ENCODE measurements around the gene MAX.
"Not testable (repeated sequence)": the region's sequence is repeated elsewhere in the genome, so short reads cannot be mapped to it uniquely, and the experiment has no call there.

Gene MAX

DNA sequence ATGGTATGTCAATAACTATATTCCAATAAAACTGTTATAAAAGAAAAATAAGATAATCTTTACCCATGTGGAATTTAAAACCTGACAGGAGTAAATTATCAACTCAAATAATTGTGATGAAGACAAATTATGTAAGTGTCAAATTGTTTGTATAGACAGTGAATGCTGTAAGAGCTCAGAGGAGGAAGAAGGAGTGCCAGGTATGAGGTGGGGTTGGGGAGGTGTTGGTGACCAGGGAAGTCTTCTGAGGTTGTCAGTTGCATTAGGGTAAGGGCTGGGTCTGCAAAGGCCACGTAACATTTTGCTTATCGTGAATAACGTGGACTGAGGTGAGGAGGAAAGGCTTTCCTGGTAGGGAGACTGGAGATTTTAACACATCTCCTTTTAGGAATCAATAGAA, 2.5 kb upstream of the MAX start:
- no peak for DNase-seq (ENCODE audit: low spot score)

DNA sequence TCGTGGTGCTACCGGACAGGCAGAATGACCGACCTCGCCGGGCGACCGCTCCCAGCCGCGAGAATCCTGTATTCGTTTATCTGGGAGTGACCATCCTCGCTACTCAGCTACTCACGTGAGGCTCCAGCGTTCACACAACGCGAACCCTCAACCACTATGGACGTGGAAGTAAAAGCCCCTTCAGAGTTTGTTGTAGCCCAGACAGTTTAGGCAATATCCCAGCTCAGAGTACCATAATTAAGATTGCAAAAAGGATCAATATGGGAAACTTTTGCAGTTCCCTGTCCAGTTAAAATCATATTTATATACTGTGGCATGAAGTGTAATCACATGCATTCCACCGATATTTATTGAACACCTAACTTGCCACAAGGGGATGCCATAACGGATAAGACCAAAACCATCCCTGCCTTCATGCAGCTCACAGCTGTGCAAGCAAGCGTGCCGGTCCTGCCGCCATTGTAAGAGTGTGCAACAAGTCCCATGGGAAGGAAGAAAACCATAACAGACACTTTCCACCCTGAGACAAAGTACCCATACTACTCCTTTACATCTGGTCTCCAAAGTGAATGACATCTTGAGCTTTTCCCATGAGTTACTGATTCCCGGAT, 938 bp upstream of the MAX start:
- no peak for DNase-seq (ENCODE audit: low spot score)

DNA sequence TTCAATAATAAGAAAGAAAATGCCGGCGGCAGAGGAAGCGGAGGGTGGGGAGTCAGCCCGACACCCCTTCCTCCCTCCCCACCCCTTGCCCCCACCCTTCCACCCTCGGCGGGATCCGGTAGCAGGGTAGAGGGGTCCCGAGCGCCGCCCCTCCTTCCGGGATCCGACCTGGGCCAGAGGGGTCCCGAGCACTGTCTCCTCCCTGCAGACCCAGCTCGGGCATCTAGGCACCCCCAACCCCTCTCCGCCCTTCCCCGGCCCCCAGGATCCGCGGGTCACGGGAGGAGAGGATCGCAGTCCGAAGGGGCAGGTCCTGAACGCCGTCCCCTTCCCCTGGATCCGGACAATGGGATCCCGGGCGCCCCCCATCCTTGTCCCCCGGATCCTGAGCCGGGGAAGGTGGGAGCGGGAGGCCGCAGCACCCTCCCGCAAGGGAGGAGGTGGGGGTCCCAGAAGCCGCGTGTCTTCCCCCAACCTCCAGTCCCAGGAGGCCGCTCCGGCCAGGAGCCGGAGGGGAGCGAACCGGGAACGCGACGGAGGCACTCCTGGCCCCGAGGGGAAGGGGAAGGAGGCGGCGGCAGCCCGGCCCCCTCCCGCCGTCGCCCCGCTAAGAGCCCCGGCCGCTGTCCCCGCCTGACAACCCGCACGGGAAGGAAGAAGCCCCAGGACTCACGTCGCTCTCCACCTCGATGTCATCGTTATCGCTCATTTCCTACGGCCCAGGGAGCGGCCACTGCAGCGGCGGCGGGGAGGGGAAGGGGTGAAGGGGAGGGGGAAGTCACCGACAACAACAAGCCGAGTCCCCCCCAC, 481 bp downstream of the MAX start:
- DNase-seq (ENCODE audit: low spot score), result no peak

DNA sequence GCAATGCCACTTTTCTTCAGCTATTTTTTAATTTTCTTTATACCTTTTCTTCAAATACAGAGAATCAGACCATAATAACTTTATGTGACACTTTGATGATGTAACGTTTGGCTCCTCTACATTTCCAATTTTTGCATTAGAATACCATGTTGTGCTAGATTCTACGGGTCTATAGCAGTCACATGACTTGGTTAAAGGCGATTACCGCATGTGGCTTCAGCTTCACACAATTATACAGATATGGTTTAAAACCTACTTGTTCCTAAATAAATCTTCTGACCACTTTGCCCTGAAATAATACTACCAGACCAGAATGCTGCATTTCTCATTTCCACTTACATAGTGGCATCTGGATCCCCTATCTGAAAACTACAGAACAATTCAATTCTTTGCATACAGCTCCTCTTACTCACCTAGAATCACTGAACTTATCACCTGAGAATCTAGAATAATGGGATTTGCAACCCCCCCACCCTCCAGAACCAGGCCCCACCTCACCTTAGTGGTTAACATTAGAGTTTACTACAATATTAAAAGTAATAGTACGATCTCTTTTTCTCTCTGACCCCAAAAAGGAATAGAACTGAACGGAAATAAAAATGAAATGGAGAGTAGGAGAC, 1.3 kb downstream of the MAX start:
- DNase-seq (ENCODE audit: low spot score), result no peak

DNA sequence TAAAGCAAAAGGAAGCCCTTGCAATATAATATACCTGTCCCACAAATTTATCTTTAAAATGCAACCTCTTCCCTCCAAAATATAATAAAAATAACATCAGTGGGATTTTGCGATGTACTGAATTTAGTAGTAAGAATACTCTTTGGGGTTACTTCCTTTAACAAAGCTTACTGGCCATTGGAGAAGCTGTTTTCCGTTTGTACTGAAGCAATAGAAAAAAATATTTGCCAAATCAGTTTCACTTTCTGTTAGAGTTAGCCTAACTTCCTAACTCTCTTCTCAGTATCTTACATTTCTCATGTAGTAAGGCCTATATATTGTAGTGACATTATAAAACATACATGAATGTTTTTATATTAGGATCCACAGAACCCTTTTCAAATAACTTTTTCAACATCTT, 3.7 kb downstream of the MAX start:
- DNase-seq (ENCODE audit: low spot score), result peak; percentile 57

DNA sequence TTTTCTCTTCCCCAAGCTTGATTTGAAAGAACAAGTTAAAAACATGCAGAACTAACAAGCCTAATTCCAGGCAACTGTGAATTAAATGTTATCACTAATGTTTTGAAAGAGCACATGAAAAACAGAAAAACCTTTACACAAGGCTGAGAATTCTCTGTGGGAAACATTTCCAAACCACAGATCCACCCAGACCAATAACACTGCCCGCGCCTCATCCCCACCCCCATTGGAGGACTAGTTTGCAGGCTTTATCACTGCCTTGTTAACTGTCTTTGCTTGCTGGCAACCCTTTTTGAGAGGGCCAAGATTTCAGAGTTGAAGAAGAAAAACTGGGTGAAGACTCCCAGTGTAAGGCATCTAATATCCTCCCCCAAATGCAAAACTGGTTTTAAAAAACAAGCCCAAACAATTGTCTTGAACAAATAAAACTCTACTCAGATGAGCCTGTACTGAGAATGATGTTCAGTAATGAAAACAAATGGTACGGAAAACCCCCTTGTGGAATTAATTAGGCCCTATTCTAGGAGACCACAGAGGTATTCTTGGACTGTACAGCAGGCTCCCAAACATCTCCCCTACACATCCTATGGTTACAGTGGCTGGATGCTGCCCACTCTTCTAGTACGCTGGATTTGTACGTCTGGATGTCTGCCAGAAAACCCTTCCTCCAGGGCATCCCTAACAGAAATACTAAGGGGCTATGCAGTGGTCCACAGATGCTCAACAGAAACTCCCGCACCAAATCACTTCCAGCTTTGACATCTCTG, 5.8 kb downstream of the MAX start:
- no peak for DNase-seq (ENCODE audit: low spot score)

DNA sequence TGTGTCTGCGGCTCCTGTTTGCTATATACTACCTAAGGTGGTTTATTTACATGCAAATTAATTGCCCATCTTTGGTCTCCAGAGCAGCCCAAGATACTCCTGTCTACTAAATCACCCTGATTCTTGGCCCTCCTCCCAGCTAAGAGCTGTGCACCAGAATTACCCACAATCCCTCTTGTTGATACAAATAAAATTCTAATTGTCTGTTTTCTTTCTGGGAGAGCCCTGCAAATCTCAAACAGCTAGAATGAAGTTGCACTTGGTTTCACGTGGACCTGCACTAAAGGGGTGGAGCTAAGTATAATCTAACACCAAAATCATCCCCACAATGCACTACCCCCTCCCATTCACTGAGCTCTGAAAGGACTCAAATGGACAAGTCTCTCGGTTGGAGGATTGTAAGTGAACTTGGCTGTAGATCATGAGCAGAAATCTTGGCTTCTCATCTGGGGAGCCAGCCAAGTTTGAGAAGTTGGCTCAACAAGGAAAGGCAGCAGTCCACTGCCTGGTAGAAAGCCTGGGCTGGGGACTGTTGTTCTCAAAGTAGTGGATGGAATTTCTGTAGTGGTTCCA, 6.6 kb downstream of the MAX start:
- DNase-seq (ENCODE audit: low spot score), result peak; percentile 87

DNA sequence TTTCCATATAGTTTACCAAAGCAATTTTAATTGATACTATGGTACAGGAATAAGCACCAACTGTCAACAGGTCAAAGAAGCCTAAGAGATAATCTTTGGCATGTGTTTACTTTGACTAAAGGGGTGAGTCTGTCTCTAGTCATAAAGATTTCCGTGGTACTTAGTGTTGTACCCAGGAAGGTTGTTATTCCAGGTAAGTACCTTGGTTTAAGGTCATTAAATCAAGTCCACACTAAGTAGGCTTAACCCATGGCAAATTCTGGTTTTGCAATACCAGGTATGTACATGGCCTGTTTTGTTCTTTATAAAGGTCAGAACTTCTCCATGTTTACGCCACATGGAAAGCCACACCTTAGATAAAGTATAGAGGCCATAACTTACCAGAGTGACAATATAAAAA, 10.0 kb downstream of the MAX start:
- DNase-seq (ENCODE audit: low spot score), result no peak

DNA sequence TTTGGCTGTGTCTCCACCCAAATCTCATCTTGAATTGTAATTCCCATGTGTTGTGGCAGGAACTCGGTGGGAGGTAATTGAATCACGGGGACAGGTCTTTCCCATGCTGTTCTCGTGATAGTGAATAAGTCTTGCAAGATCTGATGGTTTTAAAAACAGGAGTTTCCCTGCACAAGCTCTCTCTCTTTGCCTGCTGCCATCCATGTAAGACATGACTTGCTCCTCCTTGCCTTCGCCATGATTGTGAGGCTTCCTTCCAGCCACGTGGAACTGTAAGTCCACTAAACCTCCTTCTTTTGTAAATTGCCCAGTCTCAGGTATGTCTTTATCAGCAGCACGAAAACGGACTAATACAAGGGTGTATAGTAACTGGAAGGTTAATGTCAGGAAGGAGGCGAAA, 14.5 kb downstream of the MAX start:
- not testable (repeated sequence) for DNase-seq (ENCODE audit: low spot score)

DNA sequence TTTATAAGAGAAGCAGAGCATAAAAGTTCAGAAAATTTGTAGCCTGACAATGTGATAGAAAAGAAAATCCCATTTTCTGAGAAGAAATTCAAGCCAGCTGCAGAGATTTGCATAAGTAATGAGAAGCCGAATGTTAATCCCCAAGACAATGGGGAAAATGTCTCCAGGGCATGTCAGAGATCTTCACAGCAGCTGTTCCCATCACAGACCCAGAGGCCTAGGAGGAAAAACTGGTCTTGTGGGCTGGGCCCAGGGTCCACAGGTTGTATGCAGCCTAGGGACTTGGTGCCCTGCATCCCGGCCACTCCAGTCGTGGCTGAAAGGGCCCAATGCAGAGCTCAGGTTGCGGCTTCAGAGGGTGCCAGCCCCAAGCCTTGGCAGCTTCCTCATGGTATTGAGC, 15.6 kb downstream of the MAX start:
- not testable (repeated sequence) for DNase-seq (ENCODE audit: low spot score)

DNA sequence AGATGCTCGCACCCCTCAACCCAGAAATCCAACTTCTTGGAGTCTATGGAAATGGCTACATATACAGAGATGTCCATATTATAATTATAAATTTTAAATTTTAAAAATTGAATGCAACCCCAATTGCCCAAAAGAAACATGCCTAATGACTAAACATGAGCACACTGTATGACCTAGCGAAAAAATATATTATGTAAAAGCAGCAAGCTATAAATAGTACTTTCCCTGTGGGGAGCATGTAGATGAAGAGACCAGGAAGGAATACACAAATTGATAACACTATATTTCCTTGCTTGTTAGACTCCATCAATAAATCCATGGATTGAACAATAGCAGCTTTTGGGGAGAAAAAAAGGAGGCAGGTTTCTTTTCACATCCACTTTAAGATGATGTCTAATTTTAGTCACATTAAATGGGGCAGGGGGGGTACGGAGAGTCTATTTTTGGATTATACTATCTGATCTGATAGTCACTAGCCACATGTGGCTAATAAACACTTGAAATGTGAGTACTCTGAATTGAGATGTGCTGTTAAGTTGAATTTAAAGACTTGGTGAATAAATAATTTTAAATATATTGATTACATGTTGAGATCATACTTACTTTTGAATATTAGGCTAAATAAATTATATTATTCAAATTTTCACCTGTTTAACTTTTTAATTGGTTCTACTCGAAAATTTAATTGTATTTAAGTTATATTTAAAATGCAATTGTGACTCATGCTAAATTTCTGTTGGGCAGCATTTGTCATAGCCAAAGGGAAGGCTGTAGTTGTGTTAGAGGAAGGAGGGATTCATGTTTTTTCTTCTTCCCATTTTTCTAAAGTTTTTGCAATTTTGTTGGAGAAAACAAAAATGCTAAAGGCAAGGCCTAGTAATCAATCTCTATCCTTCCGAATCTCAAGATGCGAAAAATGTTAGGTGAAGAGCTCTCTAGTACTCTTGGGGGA, 17.5 kb downstream of the MAX start:
- no peak for DNase-seq (ENCODE audit: low spot score)

DNA sequence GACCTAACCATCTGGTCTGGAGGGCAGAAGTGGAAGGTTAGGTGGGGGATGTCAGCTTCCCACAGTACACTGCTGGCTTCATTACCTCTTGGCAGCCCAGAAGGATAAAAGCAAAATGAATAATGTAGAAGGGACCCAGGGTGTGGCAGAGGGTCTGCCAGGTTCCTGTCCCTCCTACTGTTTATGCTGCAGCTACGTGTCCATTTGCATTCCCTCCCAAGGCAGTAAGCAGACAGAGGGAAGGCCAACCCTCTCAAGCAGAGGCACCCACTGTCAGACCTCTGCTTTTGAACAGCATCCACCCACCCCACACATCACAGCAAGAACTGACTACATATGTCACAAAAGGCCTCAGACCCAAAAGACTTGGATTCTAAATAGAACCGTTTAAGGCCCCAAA, 19.4 kb downstream of the MAX start:
- no peak for DNase-seq (ENCODE audit: low spot score)

DNA sequence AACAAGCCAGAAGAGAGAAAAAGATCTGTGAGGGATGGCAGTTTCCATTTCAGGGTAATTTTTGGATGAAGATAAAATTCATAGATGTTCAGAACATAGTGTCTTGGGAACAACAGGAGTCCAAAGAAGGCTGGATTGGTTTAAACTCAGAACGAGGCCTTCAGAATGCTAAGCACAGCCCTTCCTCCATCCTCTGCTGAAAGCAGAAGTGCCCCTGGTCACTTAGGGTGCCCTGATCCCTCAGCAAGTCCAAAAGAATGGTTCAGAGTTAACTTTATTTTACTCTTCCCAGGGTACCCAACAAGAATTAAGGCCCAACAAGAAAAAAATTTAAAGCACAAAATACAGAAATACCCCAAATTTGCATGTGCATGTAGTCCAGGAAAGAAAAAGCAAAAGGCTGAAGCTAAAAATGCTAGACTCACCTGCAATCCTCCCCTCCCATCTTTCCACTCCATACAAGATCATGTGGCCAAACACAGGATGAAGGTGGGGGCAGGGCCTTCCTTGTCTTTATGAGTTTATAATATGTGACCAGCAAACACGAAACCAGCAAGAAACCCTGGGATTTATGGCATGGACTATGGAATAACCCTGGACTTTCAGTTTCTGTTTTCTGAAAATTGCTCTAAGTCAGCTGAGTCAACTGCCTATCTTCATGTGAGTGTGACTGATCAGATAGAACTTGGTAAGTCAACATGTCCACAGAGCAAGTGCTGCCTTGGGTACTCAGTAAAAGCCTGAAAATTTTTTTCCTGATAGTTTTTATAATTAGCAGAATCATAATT, 21.2 kb downstream of the MAX start:
- DNase-seq (ENCODE audit: low spot score), result peak; percentile 38

DNA sequence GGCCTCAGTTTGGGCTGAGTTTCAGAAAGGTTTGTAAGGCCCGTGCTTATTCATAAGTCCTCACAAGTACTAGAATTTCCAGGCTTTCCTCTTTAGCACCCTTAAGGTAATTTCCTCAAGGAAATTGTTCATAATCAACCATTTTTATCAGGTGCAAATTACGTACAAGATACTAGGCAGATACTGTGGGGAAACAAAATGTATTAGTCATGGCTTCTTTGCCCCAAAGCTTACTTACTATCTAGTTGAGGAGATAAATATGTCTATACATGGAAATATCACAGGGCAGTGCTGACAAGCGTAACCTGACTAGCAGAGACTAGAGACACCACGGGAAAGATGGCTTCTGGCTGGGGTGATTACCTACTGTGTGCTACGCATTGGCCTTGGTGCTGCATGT, 22.5 kb downstream of the MAX start:
- no peak for DNase-seq (ENCODE audit: low spot score)

DNA sequence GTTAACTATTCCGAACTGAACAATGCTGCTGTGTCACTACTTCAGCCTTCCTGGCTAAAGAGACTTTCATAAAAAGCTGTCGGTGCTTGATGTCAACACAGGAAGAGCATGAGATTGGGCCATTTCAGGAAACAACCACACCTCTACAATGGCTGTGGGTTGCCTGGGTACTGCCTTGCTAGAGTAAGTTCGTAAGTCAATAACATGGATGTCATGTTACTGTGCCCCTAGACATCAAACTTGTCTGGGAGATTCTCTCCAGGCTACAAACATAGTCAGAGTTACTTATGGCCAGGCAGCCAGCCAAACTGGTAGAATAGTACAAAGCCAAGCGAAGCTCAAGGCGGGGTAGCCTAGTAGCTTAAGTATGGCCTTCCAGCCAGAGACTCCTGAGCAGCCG, 23.1 kb downstream of the MAX start:
- DNase-seq (ENCODE audit: low spot score), result no peak

DNA sequence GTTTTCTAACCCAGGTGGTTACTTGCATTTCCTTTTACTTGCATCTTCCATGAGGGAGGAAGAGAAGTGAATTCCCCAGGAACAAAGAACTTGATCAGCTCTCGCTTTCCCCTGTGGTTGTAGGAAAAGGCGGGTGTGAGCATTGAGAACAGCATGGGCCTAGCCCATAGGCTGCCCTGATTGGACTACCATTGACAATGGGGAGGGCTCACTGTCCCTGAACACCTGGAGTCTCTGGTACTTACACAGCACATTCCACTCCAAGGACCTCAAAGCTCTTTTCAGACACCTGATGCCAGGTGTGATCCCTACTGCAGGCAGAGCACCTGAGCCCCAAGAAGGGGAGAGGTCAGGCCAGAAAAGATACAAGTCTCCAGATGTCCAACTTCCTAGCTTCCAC, 25.0 kb downstream of the MAX start:
- DNase-seq (ENCODE audit: low spot score), result no peak

DNA sequence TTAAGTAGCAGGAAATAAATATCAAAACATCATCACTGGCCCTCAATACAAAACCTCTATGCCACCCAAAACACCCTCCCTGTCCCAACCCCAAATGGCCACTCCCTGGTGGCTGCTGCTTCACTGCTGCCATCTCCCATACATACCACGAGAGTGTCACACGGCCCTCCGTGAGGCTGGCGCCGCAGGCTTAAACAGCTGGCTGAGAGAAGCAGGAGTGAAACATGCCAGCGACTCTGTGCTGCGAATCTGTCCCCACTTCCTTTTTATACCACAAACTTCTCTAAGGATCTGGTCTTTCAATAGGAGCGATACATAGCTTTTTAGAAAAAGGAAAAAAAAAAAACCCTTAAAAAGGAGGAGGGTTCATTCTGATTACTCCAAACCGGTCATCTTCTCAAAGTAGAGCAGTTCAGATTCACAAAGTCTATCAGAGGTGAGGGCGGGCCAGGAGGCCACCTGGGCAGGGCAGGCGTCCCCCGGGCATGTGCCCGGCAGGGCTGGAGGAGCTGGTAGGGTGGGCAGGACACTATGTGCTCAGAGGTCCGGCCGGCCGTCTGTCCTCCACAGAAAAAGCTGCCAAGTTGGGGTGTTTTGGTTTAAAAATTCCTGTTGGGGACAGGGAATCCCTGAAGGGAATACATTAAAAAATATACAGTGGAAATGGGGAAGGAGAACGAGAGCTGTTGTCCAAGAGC, 26.5 kb downstream of the MAX start:
- peak; percentile 53 for DNase-seq (ENCODE audit: low spot score)

DNA sequence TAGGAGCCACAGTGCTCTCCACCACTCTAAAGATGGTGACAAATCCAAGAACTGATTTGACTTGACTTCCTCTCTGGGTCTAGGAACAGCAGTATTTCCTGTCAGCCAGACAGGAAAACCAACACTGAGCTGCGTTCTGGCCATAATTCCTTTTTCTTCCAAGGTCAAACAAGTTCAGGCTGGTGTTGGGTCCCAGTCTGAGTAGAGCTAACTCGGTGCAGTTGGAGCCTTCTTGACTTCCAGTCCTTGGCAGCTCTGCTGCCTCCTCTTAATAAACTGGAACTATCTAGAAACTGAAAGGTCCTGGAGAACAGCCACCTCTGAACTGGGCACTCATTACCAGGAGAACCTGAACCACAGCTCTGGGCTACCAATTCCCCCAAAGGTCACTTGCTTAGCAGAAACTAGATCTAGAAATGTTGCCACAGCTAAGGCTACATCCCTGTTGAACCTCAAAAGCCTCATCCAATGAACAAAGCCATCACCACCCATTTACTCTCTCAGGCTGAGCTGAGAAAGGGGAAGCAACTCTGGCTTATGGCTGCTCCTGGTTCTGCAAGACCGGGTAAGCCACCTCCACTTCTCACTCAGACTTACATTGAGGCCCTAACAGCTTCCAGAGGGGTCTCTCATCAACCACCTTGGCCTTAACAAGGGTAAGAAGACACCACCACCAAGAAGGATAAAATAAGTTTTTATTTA, 27.7 kb downstream of the MAX start:
- peak; percentile 64 for DNase-seq (ENCODE audit: low spot score)

DNA sequence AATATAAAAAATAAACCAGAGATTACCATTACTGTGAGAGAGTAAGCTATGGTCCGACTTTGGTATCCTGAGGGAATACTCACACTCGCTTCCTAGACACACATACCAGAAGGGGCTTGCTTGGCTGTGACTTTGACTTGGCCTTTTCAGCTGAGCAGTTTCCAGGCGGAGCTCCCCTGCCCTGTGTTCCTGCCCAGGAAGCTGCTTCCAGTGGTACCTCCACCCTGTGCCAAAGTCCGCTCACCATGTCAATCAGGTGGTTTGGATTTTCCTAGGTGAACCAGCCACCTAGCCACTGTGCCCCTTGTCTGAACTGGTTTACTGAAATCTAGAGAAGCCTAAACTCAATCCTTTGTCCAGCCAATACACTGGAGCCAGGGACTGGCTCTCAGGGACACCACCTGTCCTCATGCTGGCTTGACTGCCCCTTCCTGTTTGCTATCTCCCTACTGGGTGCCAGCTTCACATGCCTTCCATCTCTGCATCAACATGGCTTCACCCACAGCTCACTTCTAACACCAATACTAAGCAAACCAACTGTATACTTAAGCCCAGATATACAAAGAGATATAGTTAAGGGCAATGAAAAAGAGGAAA, 28.6 kb downstream of the MAX start:
- no peak for DNase-seq (ENCODE audit: low spot score)
